ENCODE results near the gene NPAS4.

Gene NPAS4

GRCh38 chr11:66443602-66444001, 22.8 kb downstream of the NPAS4 start:
- no peaks in the 10 kb centered on the region for H3K4me1 ChIP-seq (ENCODE audit: control insufficient read depth, low read length)
- no peak overlapping the region for H3K4me2 ChIP-seq (ENCODE audit: low read length)
- no peak for TF ChIP-seq EZH2phosphoT487 (IDR thresholded peaks at IDR 0.05; ENCODE audit: borderline replicate concordance, low read length)
- TF ChIP-seq CTCF (IDR thresholded peaks at IDR 0.05; ENCODE audit: low read depth, low read length, poor library complexity, severe bottlenecking): no peak
- no peaks in the 10 kb centered on the region for H3K27me3 ChIP-seq (ENCODE audit: control insufficient read depth, low read length)
- H3K27ac ChIP-seq (ENCODE audit: low read depth, low read length): no peak overlapping the region
- no peaks in the 10 kb centered on the region for H3K36me3 ChIP-seq (ENCODE audit: control insufficient read depth, low read length)
- H4K20me1 ChIP-seq (ENCODE audit: control insufficient read depth, insufficient read depth, low read depth, low read length): no peaks in the 10 kb centered on the region
- H3K79me2 ChIP-seq (ENCODE audit: control insufficient read depth, low read length): no peaks in the 10 kb centered on the region
- H3K9me3 ChIP-seq (ENCODE audit: control insufficient read depth, insufficient read depth, low read length): peaks cover 15% of the 10 kb centered on the region
- no peak overlapping the region for H3K4me3 ChIP-seq (ENCODE audit: low read length)
- no peaks in the 10 kb centered on the region for H3F3A ChIP-seq (ENCODE audit: control insufficient read depth, insufficient read depth)
- no peaks in the 10 kb centered on the region for H3K9me2 ChIP-seq (replicated peaks; ENCODE audit: control insufficient read depth, low read length)

- H3K9me3 ChIP-seq (ENCODE audit: control insufficient read depth, insufficient read depth, low read length): peaks cover 15% of the 10 kb centered on the region
- H3K9me2 ChIP-seq (replicated peaks; ENCODE audit: control insufficient read depth, low read length): no peaks in the 10 kb centered on the region
- H4K20me1 ChIP-seq (ENCODE audit: control insufficient read depth, insufficient read depth, low read depth, low read length): no peaks in the 10 kb centered on the region
- no peaks in the 10 kb centered on the region for H3K79me2 ChIP-seq (ENCODE audit: control insufficient read depth, low read length)
- no peak overlapping the region for H3K4me3 ChIP-seq (ENCODE audit: low read length)
- H3K4me1 ChIP-seq (ENCODE audit: control insufficient read depth, low read length): no peaks in the 10 kb centered on the region
- TF ChIP-seq CTCF (IDR thresholded peaks at IDR 0.05; ENCODE audit: low read depth, low read length, poor library complexity, severe bottlenecking): no peak
- no peak for TF ChIP-seq EZH2phosphoT487 (IDR thresholded peaks at IDR 0.05; ENCODE audit: borderline replicate concordance, low read length)
- H3F3A ChIP-seq (ENCODE audit: control insufficient read depth, insufficient read depth): no peaks in the 10 kb centered on the region
- no peaks in the 10 kb centered on the region for H3K36me3 ChIP-seq (ENCODE audit: control insufficient read depth, low read length)
- no peak overlapping the region for H3K27ac ChIP-seq (ENCODE audit: low read depth, low read length)
- H3K4me2 ChIP-seq (ENCODE audit: low read length): no peak overlapping the region
- peaks cover 4% of the 10 kb centered on the region for H3K27me3 ChIP-seq (ENCODE audit: control insufficient read depth, low read length)
These were observed 26.2 kb downstream of the NPAS4 start for GRCh38 chr11:66447012-66447411.

- no peaks in the 10 kb centered on the region for H3K79me2 ChIP-seq (ENCODE audit: control insufficient read depth, low read length)
- peaks cover 9% of the 10 kb centered on the region for H3K27me3 ChIP-seq (ENCODE audit: control insufficient read depth, low read length)
- no peaks in the 10 kb centered on the region for H3F3A ChIP-seq (ENCODE audit: control insufficient read depth, insufficient read depth)
- TF ChIP-seq EZH2phosphoT487 (IDR thresholded peaks at IDR 0.05; ENCODE audit: borderline replicate concordance, low read length) (no peak), CTCF (IDR thresholded peaks at IDR 0.05; ENCODE audit: low read depth, low read length, poor library complexity, severe bottlenecking) (no peak)
- no peaks in the 10 kb centered on the region for H3K9me2 ChIP-seq (replicated peaks; ENCODE audit: control insufficient read depth, low read length)
- H3K27ac ChIP-seq (ENCODE audit: low read depth, low read length): no peak overlapping the region
- no peaks in the 10 kb centered on the region for H4K20me1 ChIP-seq (ENCODE audit: control insufficient read depth, insufficient read depth, low read depth, low read length)
- H3K4me1 ChIP-seq (ENCODE audit: control insufficient read depth, low read length): no peaks in the 10 kb centered on the region
- H3K9me3 ChIP-seq (ENCODE audit: control insufficient read depth, insufficient read depth, low read length): peaks cover 5% of the 10 kb centered on the region
- no peaks in the 10 kb centered on the region for H3K36me3 ChIP-seq (ENCODE audit: control insufficient read depth, low read length)
- H3K4me3 ChIP-seq (ENCODE audit: low read length): no peak overlapping the region
- no peak overlapping the region for H3K4me2 ChIP-seq (ENCODE audit: low read length)
These were observed 27.7 kb downstream of the NPAS4 start for GRCh38 chr11:66448523-66448922.

- H3K4me3 ChIP-seq (ENCODE audit: low read length): no peak overlapping the region
- H3K27ac ChIP-seq (ENCODE audit: low read depth, low read length): no peak overlapping the region
- H3K4me2 ChIP-seq (ENCODE audit: low read length): no peak overlapping the region
- H3K36me3 ChIP-seq (ENCODE audit: control insufficient read depth, low read length): no peaks in the 10 kb centered on the region
- no peaks in the 10 kb centered on the region for H3K79me2 ChIP-seq (ENCODE audit: control insufficient read depth, low read length)
- no peak for TF ChIP-seq EZH2phosphoT487 (IDR thresholded peaks at IDR 0.05; ENCODE audit: borderline replicate concordance, low read length)
- no peaks in the 10 kb centered on the region for H3K4me1 ChIP-seq (ENCODE audit: control insufficient read depth, low read length)
- no peaks in the 10 kb centered on the region for H3F3A ChIP-seq (ENCODE audit: control insufficient read depth, insufficient read depth)
- H3K9me2 ChIP-seq (replicated peaks; ENCODE audit: control insufficient read depth, low read length): no peaks in the 10 kb centered on the region
- peaks cover 22% of the 10 kb centered on the region for H3K27me3 ChIP-seq (ENCODE audit: control insufficient read depth, low read length)
- H4K20me1 ChIP-seq (ENCODE audit: control insufficient read depth, insufficient read depth, low read depth, low read length): no peaks in the 10 kb centered on the region
- H3K9me3 ChIP-seq (ENCODE audit: control insufficient read depth, insufficient read depth, low read length): no peaks in the 10 kb centered on the region
These were observed 29.7 kb downstream of the NPAS4 start for GRCh38 chr11:66450560-66450959.
